Spleen (tissue), 11 donors: ENCODE results near the gene LRRC38. TPM values are rescaled to one million over a fixed set of nuclear protein-coding genes. Genes with fewer than 3 reads are reported as not detected.

Source experiments
- DNase-seq: peaks from one replicate; pipeline ENCODE4 v3.0.0-alpha.2; 2020
- H3K27ac ChIP-seq, 8 donors: fragments of 200-600 bp; sonication (generic) in 7 of 8; 1 replicate in 4 of 8; 2 replicates in 4 of 8; pipeline versions ENCODE4 v1.5.0 to v1.8.0; 2016 to 2021; ENCODE audit warnings: inconsistent platforms in 4 of 8, mild to moderate bottlenecking in 4 of 8, moderate library complexity in 1 of 8
- H3K27me3 ChIP-seq, 7 donors: fragments of 200-600 bp; sonication (generic) in 6 of 7; replicated peaks in 1 of 7; 1 replicate in 4 of 7; 2 replicates in 3 of 7; pipeline versions ENCODE4 v1.5.0 to v1.8.0; 2016 to 2021; ENCODE audit warnings: inconsistent platforms in 3 of 7, mild to moderate bottlenecking in 1 of 7
- H3K36me3 ChIP-seq, 6 donors: fragments of 200-600 bp; sonication (generic) in 5 of 6; 1 replicate in 4 of 6; 2 replicates in 2 of 6; pipeline versions ENCODE4 v1.5.0 to v1.8.0; 2016 to 2021; ENCODE audit warnings: inconsistent platforms in 2 of 6
- H3K4me1 ChIP-seq, 6 donors: fragments of 200-600 bp; sonication (generic) in 5 of 6; 1 replicate in 3 of 6; 2 replicates in 3 of 6; pipeline versions ENCODE4 v1.5.0 to v1.8.0; 2016 to 2021; ENCODE audit warnings: inconsistent platforms in 3 of 6
- H3K4me3 ChIP-seq, 8 donors: fragments of 200-600 bp; sonication (generic) in 7 of 8; 1 replicate in 4 of 8; 2 replicates in 4 of 8; pipeline versions ENCODE4 v1.5.0 to v1.8.0; 2016 to 2021; ENCODE audit warnings: inconsistent platforms in 4 of 8, mild to moderate bottlenecking in 4 of 8, moderate library complexity in 2 of 8
- H3K9me3 ChIP-seq, 8 donors: fragments of 200-600 bp; sonication (generic) in 7 of 8; 1 replicate in 4 of 8; 2 replicates in 4 of 8; pipeline versions ENCODE4 v1.5.0 to v1.8.0; 2016 to 2021; ENCODE audit warnings: inconsistent platforms in 4 of 8
- POLR2A ChIP-seq, 3 donors: fragments of 450-650 bp; IDR thresholded peaks; one replicate each; pipeline ENCODE4 v1.5.1; 2017; ENCODE audit warnings: antibody characterized with exemption in 3 of 3, mild to moderate bottlenecking in 1 of 3
- POLR2AphosphoS5 ChIP-seq, 3 donors: sonication (generic); formaldehyde crosslinking; IDR thresholded peaks; one replicate each; pipeline ENCODE4 v1.5.1; 2017; ENCODE audit warnings: antibody characterized with exemption in 3 of 3
- WGBS, 5 donors: extraction: QIAGEN DNeasy Blood & Tissue Kit in 3 of 5; methylation state at CpG; one replicate each; pipeline versions ENCODE4 v1.1.5 to v1.1.7; 2013 to 2018; 5-methylcytosine and 5-hydroxymethylcytosine counted together
- intact Hi-C: fragments of 100-400 bp; cut with DNase I; formaldehyde crosslinking; loops from one replicate; pipeline ENCODE4 v1.15.0; 2023; ENCODE audit warnings: low total_unique reads
- polyA plus RNA-seq, 3 donors: library from polyadenylated mRNA; stranded (reverse); fragments of 200-250 nt; gene quantifications; one replicate each; pipeline ENCODE4 v1.2.1, GENCODE V29; 2013
- total RNA-seq, 7 donors: library from RNA; depleted of rRNA in 3 of 7; stranded (reverse); fragments of >200 nt in 3 of 7; fragmentation: NEBNext Ultra II Directional in 4 of 7; extraction: Animal tissue kit (Norgen Biotek cat#: 25700) in 4 of 7; gene quantifications; one replicate each; pipeline versions ENCODE4 v1.1.0 to v1.2.1, GENCODE V29; 2016 to 2021
- TF ChIP-seq, protein P1 (sequence below), 11 experiments: fragments of 200-600 bp in 7 of 11; fragments of 450-650 bp in 4 of 11; sonication (generic) in 4 of 11; IDR thresholded peaks in 8 of 11; conservative IDR thresholded peaks in 3 of 11; 1 replicate in 7 of 11; 2 replicates in 4 of 11; pipeline versions ENCODE4 v1.4.0 to v1.8.0; 2016 to 2021; ENCODE audit warnings: antibody characterized with exemption in 11 of 11, inconsistent platforms in 4 of 11, mild to moderate bottlenecking in 1 of 11
- donor health status: healthy with polysubstance abuse.
- donor health status: DM: no; HTN: no; CAD: no; lungs with moderate emphysema.
- donor health status: DM: no; HTN: no; CAD: no.
- donor health status: Bipolar disorder and iron deficiency.
- donor health status: healthy.
- donor health status: DM: no; HTN: no; CAD: no.
- donor health status: DM: yes; HTN: yes; CAD: no.

Gene LRRC38
- total and polyA plus RNA-seq, 10 donors, result 0.03 to 0.28 TPM; not detected in 8

DNA sequence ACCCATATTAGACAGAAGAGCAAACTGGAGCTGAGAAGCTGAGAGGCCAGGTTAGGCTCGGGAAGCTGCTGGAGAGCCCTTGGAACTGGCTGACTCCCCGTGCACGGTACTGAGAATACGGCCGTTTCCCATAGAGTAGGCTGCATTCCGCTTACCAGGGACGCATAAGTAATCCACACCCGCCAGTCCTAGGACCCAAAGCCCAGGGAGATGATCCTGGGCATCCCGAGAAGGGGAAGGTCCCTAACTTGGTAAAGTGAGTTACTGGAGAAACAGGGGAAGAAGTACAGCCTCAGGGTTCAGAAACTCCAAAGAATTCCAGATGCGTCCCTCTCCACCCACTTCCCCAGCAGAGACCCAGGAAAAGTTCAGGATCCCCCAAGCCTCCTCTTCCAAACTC lies 1.3 kb downstream of the LRRC38 start:
- DNase-seq, result no peak
- Histone ChIP-seq H3K36me3 (no peaks in the 10 kb centered on the region), H3K9me3 (no peaks in the 10 kb centered on the region), H3K27me3 (peaks cover 0 to 91% (median 28%) of the 10 kb centered on the region in 7 donors), H3K4me3 (no peak overlapping the region), H3K4me1 (peaks cover 0 to 12% (median 2%) of the 10 kb centered on the region in 6 donors), H3K27ac (no peak overlapping the region)
- TF ChIP-seq, protein P1, sequence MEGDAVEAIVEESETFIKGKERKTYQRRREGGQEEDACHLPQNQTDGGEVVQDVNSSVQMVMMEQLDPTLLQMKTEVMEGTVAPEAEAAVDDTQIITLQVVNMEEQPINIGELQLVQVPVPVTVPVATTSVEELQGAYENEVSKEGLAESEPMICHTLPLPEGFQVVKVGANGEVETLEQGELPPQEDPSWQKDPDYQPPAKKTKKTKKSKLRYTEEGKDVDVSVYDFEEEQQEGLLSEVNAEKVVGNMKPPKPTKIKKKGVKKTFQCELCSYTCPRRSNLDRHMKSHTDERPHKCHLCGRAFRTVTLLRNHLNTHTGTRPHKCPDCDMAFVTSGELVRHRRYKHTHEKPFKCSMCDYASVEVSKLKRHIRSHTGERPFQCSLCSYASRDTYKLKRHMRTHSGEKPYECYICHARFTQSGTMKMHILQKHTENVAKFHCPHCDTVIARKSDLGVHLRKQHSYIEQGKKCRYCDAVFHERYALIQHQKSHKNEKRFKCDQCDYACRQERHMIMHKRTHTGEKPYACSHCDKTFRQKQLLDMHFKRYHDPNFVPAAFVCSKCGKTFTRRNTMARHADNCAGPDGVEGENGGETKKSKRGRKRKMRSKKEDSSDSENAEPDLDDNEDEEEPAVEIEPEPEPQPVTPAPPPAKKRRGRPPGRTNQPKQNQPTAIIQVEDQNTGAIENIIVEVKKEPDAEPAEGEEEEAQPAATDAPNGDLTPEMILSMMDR (IDR thresholded peaks at IDR 0.05 in 8 of 11, conservative IDR thresholded peaks at IDR 0.05 in 3 of 11), result no peak
- TF ChIP-seq POLR2AphosphoS5 (IDR thresholded peaks at IDR 0.05) (no peak), POLR2A (IDR thresholded peaks at IDR 0.05) (no peak)
- intact Hi-C loops, result no loop called here
- WGBS, 5 donors, result 14 to 22% (median 16%) methylated on average over 5 to 10 of the region's 10 CpGs

DNA sequence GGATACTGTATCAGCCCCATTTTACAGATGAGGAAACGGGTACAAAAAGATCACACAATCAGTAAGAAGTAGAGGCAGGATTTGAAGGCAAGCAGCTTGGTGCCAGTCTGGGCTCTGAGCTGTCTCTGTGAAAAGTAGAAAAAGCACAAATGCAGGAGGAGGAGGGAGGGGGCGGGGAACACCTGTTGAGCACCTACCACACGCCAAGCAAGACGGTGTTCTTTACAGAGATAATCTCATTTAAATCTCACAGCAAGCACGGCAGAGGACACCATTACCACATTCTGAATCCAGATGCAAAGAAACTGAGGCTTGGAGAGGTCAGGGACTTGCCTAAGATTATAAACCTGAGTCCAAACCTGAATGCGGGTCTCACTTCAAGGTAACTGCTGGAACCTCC lies 3.3 kb downstream of the LRRC38 start:
- Histone ChIP-seq H3K4me3 (no peak overlapping the region), H3K36me3 (no peaks in the 10 kb centered on the region), H3K9me3 (no peaks in the 10 kb centered on the region), H3K4me1 (peaks cover 0 to 12% (median 2%) of the 10 kb centered on the region in 6 donors), H3K27ac (no peak overlapping the region), H3K27me3 (peaks cover 0 to 93% (median 28%) of the 10 kb centered on the region in 7 donors)
- DNase-seq, result no peak
- TF ChIP-seq POLR2A (IDR thresholded peaks at IDR 0.05) (no peak), POLR2AphosphoS5 (IDR thresholded peaks at IDR 0.05) (no peak)
- TF ChIP-seq, protein P1 (IDR thresholded peaks at IDR 0.05 in 8 of 11, conservative IDR thresholded peaks at IDR 0.05 in 3 of 11), result no peak
- intact Hi-C loops, result no loop called here
- WGBS, 5 donors, result 59 to 64% (median 61%) methylated on average over 6 of the region's 6 CpGs

DNA sequence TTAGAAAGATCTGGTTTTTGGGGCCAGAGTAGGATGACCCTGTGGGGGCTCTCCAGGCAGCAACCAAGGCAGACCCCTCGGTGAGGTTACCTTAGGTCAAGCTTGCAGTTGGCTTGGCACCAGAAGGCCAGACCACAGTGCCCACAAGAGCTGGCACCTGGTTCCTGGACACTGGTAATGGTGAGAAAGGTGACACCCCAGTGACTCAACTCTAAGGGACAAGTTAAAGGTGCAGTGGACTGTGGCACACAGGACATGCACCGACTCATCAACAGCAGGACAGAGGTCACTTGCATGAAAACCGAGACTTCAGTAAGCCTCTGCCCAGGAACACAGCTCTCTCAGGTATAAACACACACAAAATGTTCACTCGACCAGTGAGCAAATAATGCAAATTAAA lies 6.7 kb downstream of the LRRC38 start:
- no peaks in the 10 kb centered on the region for H3K36me3 ChIP-seq
- 71 to 88% (median 77%) methylated on average over 3 to 4 of the region's 4 CpGs for WGBS, 5 donors
- peaks cover 0 to 82% (median 3%) of the 10 kb centered on the region in 7 donors for H3K27me3 ChIP-seq
- no peak overlapping the region for H3K27ac ChIP-seq
- intact Hi-C loops, result no loop called here
- no peak for DNase-seq
- H3K4me3 ChIP-seq, result no peak overlapping the region
- no peaks in the 10 kb centered on the region for H3K9me3 ChIP-seq
- H3K4me1 ChIP-seq, result no peaks in the 10 kb centered on the region
- TF ChIP-seq, protein P1 (IDR thresholded peaks at IDR 0.05 in 8 of 11, conservative IDR thresholded peaks at IDR 0.05 in 3 of 11), result no peak
- TF ChIP-seq POLR2A (IDR thresholded peaks at IDR 0.05), result no peak
- no peak for TF ChIP-seq POLR2AphosphoS5 (IDR thresholded peaks at IDR 0.05)

DNA sequence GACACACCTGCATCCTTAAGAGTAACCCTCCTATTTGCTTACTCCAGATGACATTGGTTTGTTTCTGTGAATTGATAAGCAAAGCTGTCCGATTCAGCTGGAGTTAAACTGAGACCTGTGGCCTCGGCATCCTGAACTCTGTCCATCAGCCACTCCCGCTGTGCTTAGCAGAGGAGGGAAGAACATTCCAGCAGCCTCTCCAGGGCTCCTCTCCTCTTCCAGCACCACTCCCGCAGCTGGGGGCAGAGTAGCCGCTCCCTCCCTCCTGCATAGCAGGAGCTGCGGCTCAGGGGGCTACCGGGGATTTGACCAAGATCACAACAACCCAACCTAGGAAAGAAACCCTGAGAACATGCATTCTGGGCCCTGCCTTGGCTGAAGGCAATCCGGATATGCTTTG lies 8.8 kb downstream of the LRRC38 start:
- Histone ChIP-seq H3K27me3 (peaks cover 0 to 67% (median 0%) of the 10 kb centered on the region in 7 donors), H3K27ac (no peak overlapping the region), H3K36me3 (no peaks in the 10 kb centered on the region), H3K4me3 (no peak overlapping the region), H3K4me1 (no peaks in the 10 kb centered on the region), H3K9me3 (no peaks in the 10 kb centered on the region)
- TF ChIP-seq, protein P1 (IDR thresholded peaks at IDR 0.05 in 8 of 11, conservative IDR thresholded peaks at IDR 0.05 in 3 of 11), result no peak
- TF ChIP-seq POLR2A (IDR thresholded peaks at IDR 0.05), result no peak
- TF ChIP-seq POLR2AphosphoS5 (IDR thresholded peaks at IDR 0.05), result no peak
- no peak for DNase-seq
- WGBS, 5 donors, result 38 to 66% (median 57%) methylated on average over 8 of the region's 8 CpGs
- intact Hi-C loops, result no loop called here
